Stimulated activated naive CD8-positive, alpha-beta T cell treated with anti-CD3 and anti-CD28 coated beads, Interleukin-15, Interleukin-2, amounts not matched to agents 100 U/mL and 50 U/mL, for 24 hours (primary cell): Measurements from ENCODE around the gene RNPEP.
A peak's percentile ranks its signal among the peaks of the same experiment; 100 is the strongest.
"Not testable (repeated sequence)": the region's sequence is repeated elsewhere in the genome, so short reads cannot be mapped to it uniquely, and the experiment has no call there.

Source experiments
- ATAC-seq: fragments of 150-1000 bp; cut with Tn5 transposase; one replicate; pipeline ENCODE4 v1.10.0; 2021
- DNase-seq: peaks from one replicate; pipeline ENCODE4 v3.0.0; 2021

The RNPEP gene

GRCh38 chr1:201982623-201983379, at the start of gene RNPEP:
Gene RNPEP, plus strand, starts transcription at chr1:201982648. Its CDS starts 19 bp downstream, at chr1:201982667.
- peak; percentile 59 for DNase-seq
- ATAC-seq: peak; percentile 87

- no peak for ATAC-seq
Observed at GRCh38 chr1:201933840-201934430, 48.5 kb upstream of the RNPEP start.

DNA sequence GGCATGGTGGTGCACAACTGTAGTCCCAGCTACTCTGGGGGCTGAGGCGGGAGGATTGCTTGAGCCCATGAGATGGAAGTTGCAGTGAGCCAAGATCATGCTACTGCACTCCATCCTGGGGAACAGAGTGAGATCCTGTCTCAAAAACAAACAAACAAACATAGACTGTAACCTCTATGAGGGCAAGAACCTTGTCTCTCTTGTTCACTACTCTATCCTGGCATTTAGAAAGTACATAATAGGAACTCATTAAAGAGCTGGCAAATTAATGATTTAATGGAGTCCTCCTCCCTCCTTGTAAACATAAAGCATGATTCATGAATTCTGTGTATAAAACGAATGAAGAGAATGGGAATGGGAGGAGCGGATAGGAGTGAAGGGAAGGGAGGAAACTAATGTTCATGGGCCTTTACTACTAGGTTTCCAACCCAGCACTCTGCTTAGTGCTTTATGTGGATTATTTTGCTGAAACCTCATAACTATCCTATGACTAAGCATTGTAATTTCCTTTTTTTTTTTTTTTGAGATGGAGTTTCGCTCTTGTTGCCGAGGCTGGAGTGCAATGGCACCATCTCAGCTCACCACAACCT, 44.7 kb upstream of the RNPEP start:
- DNase-seq (no peak), ATAC-seq (no peak)

More at GRCh38 chr1:201933840-201934430, 48.5 kb upstream of the RNPEP start:
- DNase-seq: no peak

DNA sequence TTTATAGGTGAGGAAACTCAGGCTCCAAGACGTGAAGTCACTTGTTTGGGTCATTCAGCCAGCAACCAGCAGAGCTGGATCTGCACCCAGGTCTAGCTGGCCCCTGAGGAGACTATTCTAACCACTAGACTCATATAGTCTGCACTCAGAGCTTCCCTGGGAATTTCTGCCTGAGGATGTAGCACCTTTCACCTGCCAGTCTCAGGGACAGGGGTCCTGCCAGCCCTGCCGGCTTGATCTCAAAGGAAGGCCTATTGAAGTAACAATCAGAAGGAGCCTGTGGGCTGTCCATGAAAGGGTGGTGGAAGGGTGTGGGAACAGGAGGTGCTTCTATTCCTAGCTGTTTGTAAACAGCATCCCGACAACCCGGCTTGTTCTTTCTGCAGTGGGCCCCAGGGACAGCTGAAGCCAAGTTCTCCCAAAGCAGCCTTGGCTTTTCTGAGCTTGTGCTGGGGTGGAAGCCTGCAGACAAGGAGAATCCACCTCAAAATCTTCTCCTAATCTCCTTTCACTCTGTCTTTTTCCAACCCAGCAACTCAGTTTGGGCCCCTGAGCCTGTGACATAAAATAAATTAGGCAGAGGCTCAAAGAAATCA, 43.9 kb upstream of the RNPEP start:
- DNase-seq (no peak), ATAC-seq (no peak)

DNA sequence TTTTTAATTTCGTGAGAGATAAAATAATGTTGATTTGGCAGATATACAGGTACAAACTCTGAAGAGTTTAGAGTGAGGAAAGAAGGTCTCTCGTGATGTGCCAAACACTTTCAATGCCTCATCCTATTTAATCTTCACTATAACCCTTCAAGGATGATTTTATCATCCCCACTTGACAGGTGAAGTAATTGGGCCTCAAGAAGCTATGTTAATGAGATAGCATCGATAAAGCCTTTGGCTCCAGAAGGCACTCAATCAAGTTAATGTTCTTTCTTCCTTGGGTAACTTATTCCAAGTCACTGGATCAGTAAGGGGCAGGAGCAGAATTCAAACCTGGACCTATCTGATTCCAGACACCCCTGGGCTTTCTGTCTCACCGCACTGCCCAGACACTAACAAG, 43.3 kb upstream of the RNPEP start:
- no peak for ATAC-seq
- DNase-seq: no peak

GRCh38 chr1:201939574-201939973, 42.9 kb upstream of the RNPEP start:
- ATAC-seq (no peak), DNase-seq (no peak)

DNA sequence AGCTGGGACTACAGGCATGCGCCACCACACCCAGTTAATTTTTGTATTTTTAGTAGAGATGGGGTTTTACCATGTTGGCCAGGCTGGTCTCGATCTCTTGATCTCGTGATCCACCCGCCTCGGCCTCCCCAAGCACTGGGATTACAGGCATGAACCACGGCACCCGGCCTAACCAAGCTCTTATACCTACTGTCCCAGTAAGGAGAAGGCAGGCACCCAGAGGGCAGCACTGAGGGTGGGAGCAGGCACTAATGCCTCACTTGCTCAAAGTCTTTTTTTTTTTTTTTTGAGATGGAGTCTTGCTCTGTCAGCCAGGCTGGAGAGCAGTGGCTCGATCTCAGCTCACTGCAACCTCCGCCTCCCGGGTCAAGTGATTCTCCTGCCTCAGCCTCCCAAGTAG, 42.1 kb upstream of the RNPEP start:
- DNase-seq, ATAC-seq: not testable (repeated sequence)

DNA sequence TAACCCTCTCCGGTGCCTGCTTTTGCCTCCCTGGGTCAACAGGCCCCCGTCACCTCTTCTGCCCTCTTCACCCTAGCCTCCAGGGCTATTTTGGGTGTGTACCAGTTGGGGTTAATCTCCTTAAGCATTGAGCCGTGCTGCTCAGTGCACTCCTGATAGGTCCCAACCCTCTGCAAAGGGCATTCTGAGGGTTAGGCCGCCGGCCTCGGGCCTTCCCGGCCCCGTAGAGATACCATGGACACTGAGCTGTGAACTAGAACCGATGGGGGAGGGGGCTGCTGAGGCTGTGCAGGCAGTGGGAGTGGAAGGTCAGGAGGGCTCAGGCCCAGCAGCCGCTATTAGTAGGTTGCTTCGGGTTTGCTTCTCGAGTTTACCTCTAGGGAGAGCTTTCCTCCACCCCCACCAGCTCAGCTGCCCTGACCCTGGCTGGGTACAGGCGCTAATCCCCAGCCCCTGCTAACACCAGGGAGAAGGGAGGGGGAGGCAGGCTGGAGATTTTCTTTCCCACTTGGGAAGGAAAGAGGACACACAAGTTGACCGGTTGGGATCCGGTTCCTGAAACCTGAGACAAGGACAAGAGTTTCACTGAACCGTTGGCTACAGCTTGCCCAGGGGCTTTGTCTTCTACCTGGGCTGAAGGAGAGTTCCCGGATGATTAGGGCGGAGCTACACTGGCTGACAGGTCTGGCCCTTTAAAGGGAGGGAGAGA, 40.9 kb upstream of the RNPEP start:
- no peak for DNase-seq
- ATAC-seq: no peak

DNA sequence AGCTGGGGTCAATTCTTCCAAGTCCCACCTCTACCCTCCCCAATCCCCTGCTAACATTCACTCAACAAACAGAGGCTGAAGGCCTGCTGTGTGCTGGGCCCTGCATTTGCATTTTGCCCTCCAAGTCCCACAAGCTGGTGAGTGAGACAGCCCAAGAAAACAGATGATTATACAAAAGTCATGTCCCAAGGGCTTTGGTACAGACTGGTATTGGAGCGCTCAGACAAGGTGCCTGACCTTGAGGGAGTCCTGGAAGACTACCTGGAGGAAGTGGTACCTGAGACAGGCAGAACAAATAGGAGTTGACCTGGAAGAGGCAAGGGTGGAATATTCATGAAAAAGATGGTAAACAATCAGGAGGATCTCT, 40.3 kb upstream of the RNPEP start:
- ATAC-seq (no peak), DNase-seq (no peak)

DNA sequence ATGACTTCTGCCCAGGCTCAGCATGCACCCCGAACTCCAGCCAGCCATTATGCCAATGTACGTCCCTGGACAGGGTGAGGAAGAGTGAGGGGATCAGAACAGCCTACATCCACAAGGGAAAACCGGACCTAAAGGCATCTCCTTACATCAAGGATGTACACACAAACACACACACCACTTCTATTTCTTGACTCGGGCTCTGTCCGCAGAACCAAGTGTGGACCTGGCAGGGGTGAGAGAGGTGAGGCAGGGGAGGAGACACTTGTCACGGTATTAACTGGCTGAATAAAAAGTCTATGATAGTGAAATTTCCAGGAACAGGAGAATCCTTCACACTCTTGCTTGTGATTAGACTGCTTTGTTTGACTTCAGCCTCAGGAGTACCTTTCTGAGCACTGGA, 38.4 kb upstream of the RNPEP start:
- ATAC-seq (no peak), DNase-seq (no peak)

DNA sequence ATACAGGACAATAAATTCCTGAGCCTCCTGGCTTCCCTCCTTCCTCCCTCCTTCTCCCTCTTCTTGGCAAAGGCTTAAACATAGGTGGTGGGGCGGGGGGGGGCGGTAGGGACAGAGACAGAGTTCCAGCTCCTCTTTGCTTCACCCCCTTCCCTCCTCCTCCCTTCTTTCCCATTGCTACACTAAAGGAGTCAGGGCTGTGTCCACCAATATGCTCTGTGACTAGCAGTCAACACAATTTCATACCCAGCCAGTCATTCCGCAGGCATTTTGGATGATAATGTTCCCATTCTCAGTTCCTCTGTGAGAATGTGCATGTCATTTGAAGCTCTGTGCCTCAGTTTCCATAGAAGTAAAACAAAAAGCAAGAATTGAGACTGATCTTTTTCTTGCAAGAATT, 37.8 kb upstream of the RNPEP start:
- no peak for DNase-seq
- ATAC-seq: no peak

DNA sequence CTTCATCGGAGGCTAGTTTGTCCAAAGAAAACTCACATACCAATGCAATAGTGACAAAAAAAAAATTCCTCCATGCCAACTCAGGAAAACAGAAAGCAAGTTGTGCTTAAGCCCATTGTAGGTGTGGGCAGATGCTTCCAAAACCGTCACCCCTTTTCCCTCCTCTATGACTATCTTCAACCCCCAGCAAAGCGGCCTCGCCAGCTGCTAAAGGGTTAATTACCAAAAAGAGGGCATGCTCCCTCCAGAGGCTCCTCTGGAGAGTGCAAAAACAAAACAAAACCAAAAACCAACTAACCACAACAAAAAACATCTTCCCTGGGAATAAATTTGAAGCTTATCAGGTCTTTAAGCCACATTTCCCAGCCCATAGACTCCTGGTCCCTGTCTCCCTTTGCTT, 37.3 kb upstream of the RNPEP start:
- ATAC-seq (no peak), DNase-seq (no peak)

GRCh38 chr1:201945863-201946223, 36.6 kb upstream of the RNPEP start:
- ATAC-seq (no peak), DNase-seq (no peak)

DNA sequence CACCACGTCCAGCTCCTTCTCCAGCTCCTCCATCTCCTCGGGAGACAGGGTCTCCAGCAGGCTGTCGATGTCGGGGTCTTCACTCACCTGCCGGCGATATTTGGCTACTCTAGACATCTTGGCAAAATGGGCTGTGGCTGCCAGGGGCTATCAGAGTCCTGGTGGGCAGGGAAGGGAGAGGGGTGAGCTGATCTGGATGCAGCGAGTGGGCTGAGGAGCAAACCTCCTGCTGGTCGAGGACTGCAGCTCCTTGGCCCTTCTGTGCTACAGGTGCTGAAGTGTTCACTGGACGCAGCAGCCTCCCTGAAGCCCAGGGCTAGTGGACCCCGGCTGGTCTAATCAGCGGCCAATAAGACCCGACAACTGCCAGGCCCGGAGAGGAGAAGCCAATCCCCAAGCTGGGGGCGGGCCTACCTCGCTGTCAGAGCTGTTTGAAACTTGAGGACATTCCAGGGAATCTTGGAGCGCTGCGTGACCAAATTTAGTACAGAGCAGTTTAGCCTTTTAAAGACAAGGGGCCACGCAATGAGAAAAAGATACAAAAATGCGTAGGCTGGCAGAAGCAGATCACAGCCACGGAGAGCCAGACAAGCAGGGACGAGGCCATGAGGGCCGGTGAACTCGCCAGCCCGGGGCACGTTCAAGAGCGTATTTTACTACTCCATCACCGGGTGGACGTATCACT, 36.1 kb upstream of the RNPEP start, which contains the start of gene LMOD1:
Gene LMOD1, minus strand, starts transcription at position 325 of the 685 bp plus-strand sequence. Its CDS starts 208 bp downstream, at position 117.
- DNase-seq (no peak), ATAC-seq (no peak)

DNA sequence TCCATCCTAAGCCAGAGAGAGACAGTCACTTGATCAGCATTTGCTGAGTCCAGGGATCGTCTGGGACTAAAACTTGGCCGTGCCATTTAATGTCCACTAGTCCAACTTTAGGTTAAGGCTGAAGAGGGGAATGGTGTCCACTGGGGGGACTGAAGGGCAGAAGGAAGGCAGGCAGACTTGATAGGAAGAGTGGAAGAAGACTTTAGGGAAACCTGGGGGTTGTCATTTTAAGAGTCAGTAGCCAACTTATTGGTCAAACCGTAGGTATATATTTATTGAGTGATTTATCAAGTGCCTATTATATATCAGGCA, 34.8 kb upstream of the RNPEP start:
- no peak for ATAC-seq
- no peak for DNase-seq

DNA sequence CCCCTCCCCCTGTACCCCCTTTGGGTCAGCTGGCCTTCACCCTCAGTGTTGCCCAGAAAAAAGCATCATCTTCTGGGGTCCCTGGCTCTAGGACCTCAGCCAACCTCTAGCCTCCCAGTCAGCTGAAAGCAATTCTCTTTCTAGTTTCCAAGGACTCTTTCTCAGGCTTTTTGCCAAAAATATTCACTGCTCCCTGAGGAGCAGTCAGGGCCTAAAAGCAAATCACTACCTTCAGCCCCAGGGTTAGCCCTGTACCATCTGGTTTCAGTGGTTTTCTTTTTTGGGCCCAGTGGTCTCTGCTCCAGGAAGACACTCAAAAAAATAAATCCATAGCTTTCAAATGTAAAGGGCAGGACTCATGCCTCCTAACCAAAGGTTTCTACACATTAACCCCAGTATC, 33.0 kb upstream of the RNPEP start:
- no peak for ATAC-seq

DNA sequence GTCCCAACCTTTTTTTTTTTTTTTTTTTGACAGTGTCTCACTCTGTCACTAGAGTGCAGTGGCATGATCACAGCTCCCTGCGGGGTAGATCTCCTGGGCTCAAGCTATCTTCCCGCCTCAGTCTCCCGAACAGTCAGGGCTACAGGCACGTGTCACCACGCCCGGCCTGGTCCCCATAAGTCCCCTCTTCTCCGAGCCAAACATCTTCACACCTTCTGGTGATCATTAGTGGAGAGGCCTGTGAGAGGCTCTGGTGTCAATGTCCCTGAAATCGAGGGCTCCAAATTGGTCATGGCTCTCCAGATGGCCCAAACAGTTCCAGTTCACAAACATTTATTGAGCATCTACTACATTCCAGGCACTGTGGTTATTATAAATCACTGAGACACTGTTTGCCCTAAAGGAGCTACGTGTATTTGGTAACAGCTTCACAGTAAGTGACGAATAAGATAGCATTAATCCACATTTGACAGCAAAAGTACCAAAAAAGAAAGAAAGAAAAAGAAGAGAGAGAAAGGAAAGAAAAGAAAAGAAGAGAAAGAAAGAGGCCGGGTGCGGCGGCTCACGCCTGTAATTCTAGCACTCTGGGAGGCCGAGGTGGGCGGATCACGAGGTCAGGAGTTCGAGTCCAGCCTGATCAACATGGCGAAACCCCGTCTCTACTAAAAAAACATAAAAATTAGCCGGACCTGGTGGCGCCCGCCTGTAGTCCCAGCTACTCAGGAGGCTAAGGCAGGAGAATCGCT, 28.0 kb upstream of the RNPEP start:
- ATAC-seq (no peak), DNase-seq (peak; percentile 29)

More for the DNA sequence above, 33.0 kb upstream of the RNPEP start:
- DNase-seq: no peak

DNA sequence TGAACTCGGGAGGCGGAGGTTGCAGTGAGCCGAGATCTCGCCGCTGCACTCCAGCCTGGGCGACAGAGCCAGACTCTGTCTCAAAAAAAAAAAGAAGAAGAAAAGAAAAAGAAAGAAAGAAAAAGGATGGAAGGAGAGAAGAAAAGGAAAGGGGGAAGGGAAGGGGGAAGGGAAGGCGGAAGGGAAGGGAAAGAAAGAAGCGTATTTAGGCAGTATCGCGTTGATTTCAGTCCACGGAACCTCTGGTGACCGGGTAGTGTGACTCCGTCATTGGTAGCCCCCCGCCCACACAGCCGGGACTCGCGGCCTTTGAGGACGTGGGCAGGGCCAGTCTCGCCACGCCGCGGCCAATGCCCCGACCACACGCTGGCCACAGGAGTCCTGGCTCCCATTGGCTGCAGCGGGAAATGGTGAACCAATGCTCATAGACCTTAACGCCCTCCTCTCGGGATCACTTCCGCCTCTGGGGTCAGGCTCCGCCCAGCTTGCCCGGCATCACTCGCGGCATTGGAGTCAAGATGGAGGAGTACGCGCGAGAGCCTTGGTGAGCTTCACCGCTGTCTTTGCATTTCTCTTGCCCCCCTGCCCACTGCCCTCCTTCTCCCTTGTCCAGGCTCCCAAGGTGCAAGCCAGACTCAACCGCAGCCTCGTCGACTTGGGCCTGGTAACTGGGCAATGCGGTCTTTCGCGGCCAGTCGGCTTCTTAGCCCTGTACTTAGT, 27.3 kb upstream of the RNPEP start, which contains the start of gene TIMM17A:
Gene TIMM17A, plus strand, starts transcription at position 495 of the 720 bp plus-strand sequence. Its CDS starts 24 bp downstream, at position 519.
- peak; percentile 95 for DNase-seq
- peak; percentile 99 for ATAC-seq

DNA sequence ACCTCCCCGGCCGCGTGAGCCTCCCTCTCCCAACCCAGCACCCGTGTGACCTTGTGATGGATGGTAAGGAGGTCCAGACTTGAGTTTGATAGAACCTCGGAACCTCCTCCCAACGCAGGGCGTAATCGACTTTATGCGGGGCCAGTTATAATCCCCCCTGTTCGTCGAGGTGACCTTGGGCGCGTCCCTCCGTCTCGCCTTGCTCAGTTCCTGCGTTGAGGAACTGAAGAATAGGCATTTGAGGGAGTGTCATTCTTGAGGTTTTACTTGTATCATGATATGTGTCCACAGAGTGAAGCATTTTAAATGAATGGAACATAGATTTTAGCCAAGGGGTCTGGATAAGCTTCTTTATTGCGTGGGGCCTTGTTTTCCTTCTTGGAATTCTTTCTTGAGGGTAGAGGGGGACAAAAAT, 26.7 kb upstream of the RNPEP start:
- peak; percentile 53 for ATAC-seq
- no peak for DNase-seq

- DNase-seq (no peak), ATAC-seq (no peak)
Observed at GRCh38 chr1:201958348-201958747, 24.1 kb upstream of the RNPEP start.
